NAMALWA (cell line): Measurements from ENCODE around the gene SNX27.
"Not testable (repeated sequence)": the region's sequence is repeated elsewhere in the genome, so short reads cannot be mapped to it uniquely, and the experiment has no call there.

Source experiments
- DNase-seq: peaks from one replicate; pipeline ENCODE4 v3.0.0-alpha.2; 2015; ENCODE audit warnings: low spot score

SNX27 gene

DNA sequence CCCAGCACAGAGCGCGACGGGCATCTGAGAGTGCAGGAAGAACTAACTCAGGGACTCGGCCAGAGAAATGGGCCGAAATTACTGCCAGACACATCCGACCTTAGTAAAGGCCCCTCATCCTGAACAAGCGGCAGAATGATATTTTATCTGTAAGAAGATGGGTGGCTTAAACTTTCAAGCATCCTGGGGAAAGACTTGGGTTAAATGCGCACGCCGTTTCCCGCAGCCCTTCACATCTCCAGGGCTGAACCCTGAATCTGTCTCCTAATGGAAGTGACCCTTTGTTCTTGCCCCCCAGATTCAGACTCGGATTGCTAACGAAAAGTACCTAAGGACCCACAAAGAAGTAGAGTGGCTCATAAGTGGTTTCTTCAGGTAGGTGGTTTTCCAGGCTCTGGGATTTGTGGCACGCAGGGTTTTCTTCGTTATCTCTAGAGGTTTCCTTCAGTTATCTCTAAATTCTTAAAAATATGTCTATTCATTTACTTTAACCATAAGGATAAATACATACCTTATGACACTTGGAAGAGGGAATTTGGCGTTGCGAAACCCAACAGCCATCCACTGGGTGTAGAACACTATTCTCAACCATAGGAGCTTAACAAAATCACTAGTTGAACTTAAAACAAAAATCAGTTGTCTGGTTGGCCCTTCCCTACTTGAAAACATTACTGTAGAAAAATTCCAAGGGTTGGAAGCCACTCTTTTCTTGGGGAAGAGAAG, 110.1 kb downstream of the SNX27 start:
- no peak for DNase-seq

DNA sequence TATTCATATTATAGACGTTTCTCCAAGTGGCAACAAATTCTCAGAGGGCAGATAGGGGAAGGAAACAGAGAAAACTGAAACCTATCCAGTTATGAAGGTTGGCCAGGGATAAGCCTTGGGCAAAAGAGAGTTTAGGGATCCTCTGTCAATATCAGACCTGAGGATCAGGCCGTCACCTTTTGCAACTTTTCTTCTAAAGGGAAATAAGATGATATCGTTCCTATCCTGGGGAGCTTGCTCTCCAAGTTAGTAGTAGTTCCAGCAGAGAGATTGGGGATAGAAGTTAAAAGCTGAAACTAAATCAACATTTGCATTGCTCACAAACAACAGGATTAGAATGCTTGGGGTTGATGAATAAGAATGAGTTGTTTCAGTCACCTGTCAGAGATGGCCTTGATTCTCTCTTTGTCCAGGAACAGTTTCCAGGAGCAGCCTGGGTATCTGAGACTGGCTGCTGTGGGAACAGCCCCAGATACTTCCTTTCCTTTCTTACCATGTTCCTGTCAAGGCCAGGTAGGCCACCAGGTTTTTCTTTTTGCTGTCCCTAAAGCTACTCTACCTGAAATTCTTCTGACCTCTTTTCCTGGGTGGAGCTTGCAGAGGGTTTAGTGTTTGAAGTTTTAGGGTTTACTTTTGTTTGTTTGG, 112.0 kb downstream of the SNX27 start:
- no peak for DNase-seq

- DNase-seq, result no peak
Measured at GRCh38 chr1:151728151-151729054, 116.6 kb downstream of the SNX27 start.

- no peak for DNase-seq
Measured at GRCh38 chr1:151729157-151729965, 117.5 kb downstream of the SNX27 start.

DNA sequence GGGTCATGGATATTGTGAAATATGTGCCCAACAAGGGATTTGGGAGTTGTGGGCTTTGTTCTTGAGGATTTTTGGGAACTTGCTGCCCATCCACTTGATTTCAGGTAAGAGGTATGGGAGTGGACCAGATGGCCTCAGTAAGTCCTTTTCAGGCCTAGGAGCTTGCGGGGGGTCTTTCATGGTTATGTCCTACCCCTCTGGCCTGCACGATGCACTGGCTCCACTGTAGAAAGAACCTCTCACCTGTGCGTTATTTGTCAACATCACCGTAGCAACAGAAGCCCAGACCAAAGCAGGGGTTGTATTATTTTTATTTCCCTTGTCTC, 118.1 kb downstream of the SNX27 start:
- no peak for DNase-seq

DNA sequence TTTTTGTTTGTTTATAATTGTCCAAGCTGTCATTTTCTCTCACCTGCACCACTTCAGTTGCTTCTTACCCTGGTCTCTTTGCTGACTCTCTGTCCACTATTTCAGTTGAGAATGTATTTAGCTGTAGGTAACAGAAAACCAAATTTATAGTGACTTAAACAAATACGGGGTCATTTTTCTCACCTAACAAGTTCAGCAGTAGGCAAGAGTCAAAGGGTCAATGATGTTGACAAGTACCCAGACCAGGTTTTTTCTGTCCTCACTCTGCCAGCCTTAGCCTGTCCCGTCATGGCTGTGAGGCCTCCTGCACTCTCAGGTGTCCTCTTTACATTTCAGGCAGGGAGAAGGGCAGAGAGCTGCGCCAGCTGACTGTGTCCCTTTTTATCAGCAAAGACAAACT, 121.3 kb downstream of the SNX27 start:
- no peak for DNase-seq

DNA sequence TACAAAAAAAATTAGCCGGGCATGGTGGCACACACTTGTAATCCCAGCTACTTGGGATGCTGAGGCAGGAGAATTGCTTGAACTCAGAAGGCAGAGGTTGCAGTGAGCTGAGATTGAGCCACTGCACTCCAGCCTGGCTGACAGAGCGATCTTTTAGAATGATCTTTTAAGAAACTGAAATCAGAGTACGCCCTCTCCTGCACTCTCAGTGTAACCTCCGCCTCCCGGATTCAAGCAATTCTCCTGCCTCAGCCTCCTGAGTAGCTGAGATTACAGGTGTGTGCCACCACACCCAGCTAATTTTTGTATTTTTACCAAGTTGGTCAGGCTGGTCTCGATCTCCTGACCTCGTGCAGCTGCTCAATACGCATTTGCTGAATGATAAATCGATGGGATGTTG, 122.1 kb downstream of the SNX27 start:
- DNase-seq, result not testable (repeated sequence)

GRCh38 chr1:151737026-151737425, 125.2 kb downstream of the SNX27 start:
- DNase-seq, result no peak

DNA sequence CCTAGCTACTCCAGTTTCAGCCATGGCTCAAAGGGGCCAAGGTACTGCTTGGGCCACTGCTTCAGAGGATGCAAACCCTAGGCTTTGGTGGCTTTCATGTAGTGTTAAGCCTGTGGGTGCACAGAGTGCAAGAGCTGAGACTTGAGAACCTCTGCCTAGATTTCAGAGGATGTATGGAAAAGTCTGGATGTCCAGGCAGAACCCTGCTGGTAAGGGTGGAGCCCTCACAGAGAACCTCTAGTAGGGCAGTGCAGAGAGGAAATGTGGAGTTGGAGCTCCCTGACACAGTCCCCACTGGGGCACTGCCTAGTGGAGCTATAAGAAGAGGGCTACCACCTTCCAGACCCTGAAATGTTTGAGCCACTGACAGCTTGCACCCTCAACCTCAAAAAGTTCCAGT, 125.6 kb downstream of the SNX27 start:
- no peak for DNase-seq

- no peak for DNase-seq
Measured at GRCh38 chr1:151739590-151740355, 127.9 kb downstream of the SNX27 start.

DNA sequence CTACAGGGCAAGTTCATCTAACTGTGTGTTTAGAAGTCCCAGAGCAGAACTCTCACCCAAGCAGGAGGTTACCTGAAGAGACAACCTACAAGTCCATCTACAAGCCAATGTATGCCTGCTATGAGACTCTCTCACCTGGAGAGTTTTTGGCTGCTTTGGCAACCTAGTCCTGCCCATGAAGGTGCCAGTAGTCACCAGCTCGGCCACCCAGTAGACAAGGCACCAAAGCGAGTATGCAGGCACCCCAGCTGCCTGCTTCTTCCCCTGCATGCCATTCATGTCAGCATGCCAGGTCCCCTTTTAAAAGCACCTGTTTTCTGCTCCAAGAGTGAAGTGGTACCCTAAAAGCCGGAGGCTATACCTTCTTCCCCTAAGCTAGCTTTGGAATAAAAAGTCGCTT, 129.7 kb downstream of the SNX27 start:
- no peak for DNase-seq
